GM12874 (cell line): ENCODE measurements around the gene CD3E.

Experiments
- TF ChIP-seq, protein P1 (sequence below): IDR thresholded peaks from 2 replicates; pipeline ENCODE4 v1.5.1; 2011; ENCODE audit warnings: low read depth, mild to moderate bottlenecking, control low read depth, low read length, moderate library complexity; ENCODE audit not compliant: insufficient read depth

Gene CD3E

DNA sequence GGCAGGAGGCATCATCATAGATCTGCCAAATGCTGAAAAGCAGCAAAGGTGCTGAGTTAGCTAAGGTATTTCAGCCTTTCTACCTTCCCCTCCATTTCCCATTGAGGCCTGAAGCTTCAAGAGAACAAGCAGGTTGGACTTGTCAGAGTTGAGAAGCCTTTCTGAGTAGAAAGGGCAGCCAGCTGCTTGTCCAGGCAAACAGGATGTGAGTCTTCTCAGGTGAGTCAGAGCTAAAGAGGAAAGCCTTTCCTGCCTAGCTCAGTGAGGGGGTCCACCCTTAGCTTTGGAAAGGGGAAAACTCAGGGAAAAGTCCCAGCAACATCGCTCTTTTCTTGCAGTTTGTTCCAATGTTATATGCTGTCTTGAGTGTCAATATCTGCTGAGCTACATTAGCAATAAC, 27.2 kb upstream of the CD3E start:
- TF ChIP-seq, protein P1, sequence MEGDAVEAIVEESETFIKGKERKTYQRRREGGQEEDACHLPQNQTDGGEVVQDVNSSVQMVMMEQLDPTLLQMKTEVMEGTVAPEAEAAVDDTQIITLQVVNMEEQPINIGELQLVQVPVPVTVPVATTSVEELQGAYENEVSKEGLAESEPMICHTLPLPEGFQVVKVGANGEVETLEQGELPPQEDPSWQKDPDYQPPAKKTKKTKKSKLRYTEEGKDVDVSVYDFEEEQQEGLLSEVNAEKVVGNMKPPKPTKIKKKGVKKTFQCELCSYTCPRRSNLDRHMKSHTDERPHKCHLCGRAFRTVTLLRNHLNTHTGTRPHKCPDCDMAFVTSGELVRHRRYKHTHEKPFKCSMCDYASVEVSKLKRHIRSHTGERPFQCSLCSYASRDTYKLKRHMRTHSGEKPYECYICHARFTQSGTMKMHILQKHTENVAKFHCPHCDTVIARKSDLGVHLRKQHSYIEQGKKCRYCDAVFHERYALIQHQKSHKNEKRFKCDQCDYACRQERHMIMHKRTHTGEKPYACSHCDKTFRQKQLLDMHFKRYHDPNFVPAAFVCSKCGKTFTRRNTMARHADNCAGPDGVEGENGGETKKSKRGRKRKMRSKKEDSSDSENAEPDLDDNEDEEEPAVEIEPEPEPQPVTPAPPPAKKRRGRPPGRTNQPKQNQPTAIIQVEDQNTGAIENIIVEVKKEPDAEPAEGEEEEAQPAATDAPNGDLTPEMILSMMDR, result no peak

DNA sequence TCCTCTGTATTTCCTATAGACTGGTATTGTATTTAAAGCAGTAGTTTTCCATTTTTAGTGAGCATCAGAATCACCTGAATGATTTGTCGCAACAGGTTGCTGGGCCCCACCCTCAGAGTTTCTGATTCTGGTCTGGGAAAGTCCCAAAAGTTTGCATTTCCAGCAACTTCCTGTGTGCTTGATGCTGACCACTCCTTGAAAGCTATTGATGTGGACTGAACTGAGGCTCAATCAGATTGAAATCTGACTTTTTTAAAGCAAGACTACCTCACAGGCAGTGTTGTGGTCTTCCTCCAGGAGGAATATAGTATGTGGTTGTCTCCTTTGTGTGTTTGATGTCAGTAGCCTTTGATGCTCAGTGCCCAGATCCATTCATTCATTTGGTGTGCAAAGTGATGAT, 23.2 kb upstream of the CD3E start:
- TF ChIP-seq, protein P1, result no peak

DNA sequence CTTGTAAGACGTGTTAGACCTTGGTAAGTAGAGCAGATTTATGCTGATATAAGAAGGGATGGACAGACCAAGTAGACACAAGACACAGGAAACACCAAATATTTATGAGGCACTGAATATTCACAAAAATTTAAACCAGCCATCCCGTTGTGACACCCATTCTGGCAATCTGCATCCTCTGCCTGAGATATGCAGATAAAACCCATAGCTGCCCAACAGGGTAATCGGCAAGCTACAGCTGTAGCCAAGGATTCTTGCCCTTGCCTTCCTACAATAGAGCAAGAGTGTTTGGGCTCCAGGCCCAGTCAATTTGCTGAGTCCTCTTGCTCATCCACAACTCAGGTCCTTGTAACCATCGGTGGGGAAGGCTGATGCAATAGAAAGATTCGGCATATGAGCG, 21.9 kb upstream of the CD3E start:
- TF ChIP-seq, protein P1, result no peak

DNA sequence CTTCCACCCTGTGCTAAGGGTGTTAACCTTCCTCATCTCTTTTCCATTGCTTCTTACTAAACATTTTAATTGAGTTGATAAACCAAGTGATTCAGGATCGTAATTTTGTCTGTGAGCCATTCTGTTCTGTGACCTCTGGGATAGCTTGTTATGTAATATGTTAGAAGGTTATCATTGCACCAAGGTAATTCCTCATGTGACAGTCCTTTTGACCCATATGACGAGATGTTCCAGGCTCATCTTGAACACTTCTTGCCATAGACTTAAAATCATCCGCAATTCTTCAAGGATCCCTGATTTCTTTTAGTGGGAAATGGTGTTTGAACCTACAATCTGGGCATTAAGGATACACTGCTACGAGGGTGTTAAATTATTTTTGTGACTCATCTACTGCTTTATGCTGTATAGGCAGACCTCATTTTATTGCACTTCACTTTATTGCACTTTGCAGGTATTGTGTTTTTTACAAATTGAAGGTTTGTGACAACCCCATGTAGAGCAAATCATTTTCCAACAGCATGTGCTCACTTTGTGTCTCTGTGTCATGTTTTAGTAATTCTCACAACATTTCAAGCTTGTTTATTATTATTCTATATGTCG, 21.4 kb upstream of the CD3E start:
- TF ChIP-seq, protein P1, result no peak

DNA sequence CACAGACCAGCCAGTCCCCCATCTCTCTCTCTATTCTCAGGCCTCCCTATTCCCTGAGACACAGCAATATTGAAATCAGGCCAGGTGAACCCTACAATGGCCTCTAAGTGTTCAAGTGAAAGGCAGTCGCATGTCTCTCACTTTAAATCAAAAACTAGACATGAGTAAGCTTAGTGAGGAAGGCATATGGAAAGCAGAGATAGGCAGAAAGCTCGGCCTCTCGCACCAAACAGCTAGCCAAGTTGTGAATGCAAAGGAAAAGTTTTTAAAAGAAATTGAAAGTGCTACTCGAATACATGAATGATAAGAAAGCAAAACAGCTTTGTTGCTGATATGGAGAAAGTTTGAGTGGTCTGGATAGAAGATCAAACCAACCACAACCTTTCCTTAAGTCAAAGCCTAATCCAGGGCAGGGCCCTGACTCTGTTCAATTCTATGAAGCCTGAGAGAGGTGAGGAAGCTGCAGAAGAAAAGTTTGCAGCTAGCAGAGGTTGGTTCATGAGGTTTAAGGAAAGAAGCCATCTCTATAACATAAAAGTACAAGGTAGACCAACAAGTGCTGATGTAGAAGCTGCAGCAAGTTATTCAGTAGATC, 20.7 kb upstream of the CD3E start:
- TF ChIP-seq, protein P1, result no peak

DNA sequence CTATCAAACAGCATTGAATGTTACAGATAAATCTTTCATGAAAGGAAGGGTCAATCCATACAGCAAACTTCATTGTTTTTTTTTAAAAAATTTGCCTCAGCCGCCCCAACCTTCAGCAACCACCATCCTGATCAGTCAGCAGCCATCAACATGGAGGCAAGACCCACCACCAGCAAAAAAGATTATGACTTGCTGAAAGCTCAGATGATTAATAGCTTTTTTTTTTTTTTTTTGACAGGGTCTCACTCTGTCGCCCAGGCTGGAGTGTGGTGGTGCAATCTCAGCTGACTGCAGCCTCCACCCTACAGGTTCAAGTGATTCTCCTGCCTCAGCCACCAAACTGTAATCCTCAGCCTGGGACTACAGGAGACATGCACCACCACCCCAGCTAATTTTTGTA, 18.0 kb upstream of the CD3E start:
- TF ChIP-seq, protein P1, result no peak

DNA sequence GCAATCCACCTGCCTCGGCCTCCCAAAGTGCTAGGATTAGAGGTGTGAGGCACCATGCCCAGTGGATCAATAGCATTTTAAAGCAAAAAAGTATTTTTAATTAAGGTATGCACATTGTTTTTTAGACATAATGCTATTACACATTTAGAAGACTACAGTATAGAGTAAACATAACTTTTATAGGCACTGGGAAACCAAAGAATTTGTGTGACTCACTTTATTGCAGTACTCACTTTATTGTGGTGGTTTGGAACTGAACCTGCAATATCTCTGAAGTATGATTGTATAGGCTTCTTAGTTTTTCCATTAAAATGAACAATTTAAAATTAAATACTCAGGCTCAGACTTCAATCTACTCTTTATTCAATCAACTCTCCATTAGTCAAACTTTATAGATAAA, 17.5 kb upstream of the CD3E start:
- TF ChIP-seq, protein P1, result no peak
